GM21381 (cell line): ENCODE results near the gene PMM1.
A peak's percentile ranks its signal among the peaks of the same experiment; 100 is the strongest.
"Not testable (repeated sequence)": the region's sequence is repeated elsewhere in the genome, so short reads cannot be mapped to it uniquely, and the experiment has no call there.

Experiments used
- ATAC-seq: cut with Tn5 transposase; IDR thresholded peaks from one replicate; pipeline ENCODE4 v1.9.1; 2021; ENCODE audit warnings: mild to moderate bottlenecking, moderate library complexity; ENCODE audit not compliant: unreplicated experiment

The PMM1 gene

GRCh38 chr22:41589391-41590241, at the start of gene PMM1:
Gene PMM1, minus strand, starts transcription at chr22:41589840. Its CDS starts 35 bp downstream, at chr22:41589805.
- ATAC-seq = peak; percentile 92

- ATAC-seq = no peak
These were observed 49.1 kb upstream of the PMM1 start for GRCh38 chr22:41638748-41639147.

- ATAC-seq = no peak
These were observed 48.5 kb upstream of the PMM1 start for GRCh38 chr22:41638124-41638523.

- not testable (repeated sequence) for ATAC-seq
These were observed 48.0 kb upstream of the PMM1 start for GRCh38 chr22:41637623-41638022.

GRCh38 chr22:41636467-41636866, 46.8 kb upstream of the PMM1 start:
- no peak for ATAC-seq

GRCh38 chr22:41634610-41635009, 45.0 kb upstream of the PMM1 start:
- not testable (repeated sequence) for ATAC-seq

- ATAC-seq = not testable (repeated sequence)
These were observed 42.0 kb upstream of the PMM1 start for GRCh38 chr22:41631615-41632014.

GRCh38 chr22:41631115-41631514, 41.5 kb upstream of the PMM1 start:
- ATAC-seq = not testable (repeated sequence)

- no peak for ATAC-seq
These were observed 35.9 kb upstream of the PMM1 start for GRCh38 chr22:41625577-41625976.

GRCh38 chr22:41621911-41622179, 32.2 kb upstream of the PMM1 start:
- no peak for ATAC-seq

GRCh38 chr22:41621099-41621910, 31.7 kb upstream of the PMM1 start, which contains the start of gene XRCC6:
Gene XRCC6, plus strand, starts transcription at chr22:41621295. Its CDS starts 710 bp downstream, at chr22:41622005.
- peak; percentile 78 for ATAC-seq

- peak; percentile 31 for ATAC-seq
These were observed 31.0 kb upstream of the PMM1 start, which contains the start of gene DESI1 for GRCh38 chr22:41620589-41621098. Gene DESI1, minus strand, starts transcription at chr22:41621043. Its CDS starts 204 bp downstream, at chr22:41620839.

- ATAC-seq = no peak
These were observed 30.4 kb upstream of the PMM1 start for GRCh38 chr22:41619979-41620588.

GRCh38 chr22:41613456-41613855, 23.8 kb upstream of the PMM1 start:
- ATAC-seq = no peak

- no peak for ATAC-seq
These were observed 23.1 kb upstream of the PMM1 start for GRCh38 chr22:41612603-41613306.

- ATAC-seq = no peak
These were observed 18.7 kb upstream of the PMM1 start for GRCh38 chr22:41608386-41608785.

- peak; percentile 80 for ATAC-seq
These were observed 14.3 kb upstream of the PMM1 start for GRCh38 chr22:41603873-41604332.

- no peak for ATAC-seq
These were observed 11.3 kb upstream of the PMM1 start for GRCh38 chr22:41600976-41601375.

GRCh38 chr22:41598891-41599635, 9.4 kb upstream of the PMM1 start:
- no peak for ATAC-seq

GRCh38 chr22:41598081-41598480, 8.4 kb upstream of the PMM1 start:
- no peak for ATAC-seq
